Neural crest cell (in vitro differentiated cells): ENCODE measurements around the gene SNAP25. TPM values are rescaled to one million over a fixed set of nuclear protein-coding genes. Genes with fewer than 3 reads are reported as not detected.

Experiments
- DNase-seq: peaks from one replicate; pipeline ENCODE4 v3.0.0; 2021; ENCODE audit warnings: low read depth, mixed read lengths, low spot score
- H3K27ac Mint-ChIP-seq: one replicate; pipeline ENCODE4 v1.8.0; 2021; ENCODE audit warnings: mild to moderate bottlenecking, mixed read lengths; ENCODE audit not compliant: unreplicated experiment
- H3K27me3 Mint-ChIP-seq: 2 replicates; pipeline ENCODE4 v1.8.0; 2021; ENCODE audit warnings: low read depth, mild to moderate bottlenecking, mixed read lengths
- H3K36me3 Mint-ChIP-seq: 2 replicates; pipeline ENCODE4 v1.8.0; 2021; ENCODE audit warnings: low read depth, mild to moderate bottlenecking, mixed read lengths
- H3K4me1 Mint-ChIP-seq: 2 replicates; pipeline ENCODE4 v1.8.0; 2021; ENCODE audit warnings: mixed read lengths
- H3K4me3 Mint-ChIP-seq: one replicate; pipeline ENCODE4 v1.8.0; 2021; ENCODE audit warnings: mild to moderate bottlenecking, mixed read lengths
- H3K9me3 Mint-ChIP-seq: 2 replicates; pipeline ENCODE4 v1.8.0; 2021; ENCODE audit warnings: mixed read lengths
- CTCF ChIP-seq: fragments of 200-600 bp; sonication (generic); conservative IDR thresholded peaks from 2 replicates; pipeline ENCODE4 v1.5.0; 2021; ENCODE audit warnings: antibody characterized with exemption, mild to moderate bottlenecking
- total RNA-seq: library from RNA; stranded (reverse); gene quantifications from 2 replicates; pipeline ENCODE4 v1.2.1, GENCODE V29; 2021

The SNAP25 gene
- total RNA-seq, 1 donor from 2014 or later = 9.2 TPM

GRCh38 chr20:10276878-10277580 lies 58.4 kb downstream of the SNAP25 start:
- H3K27me3 Mint-ChIP-seq = no peaks in the 10 kb centered on the region
- TF ChIP-seq CTCF = no peak
- H3K4me3 Mint-ChIP-seq = no peak overlapping the region
- H3K36me3 Mint-ChIP-seq = no peaks in the 10 kb centered on the region
- no peak for DNase-seq
- H3K9me3 Mint-ChIP-seq = no peaks in the 10 kb centered on the region
- no peaks in the 10 kb centered on the region for H3K4me1 Mint-ChIP-seq
- H3K27ac Mint-ChIP-seq = no peak overlapping the region

- Mint-ChIP-seq H3K4me1 (no peaks in the 10 kb centered on the region), H3K27me3 (no peaks in the 10 kb centered on the region), H3K27ac (no peak overlapping the region), H3K9me3 (no peaks in the 10 kb centered on the region), H3K4me3 (no peak overlapping the region), H3K36me3 (no peaks in the 10 kb centered on the region)
- DNase-seq = no peak
- TF ChIP-seq CTCF = no peak
Observed at GRCh38 chr20:10277616-10278015, 59.0 kb downstream of the SNAP25 start.

GRCh38 chr20:10278412-10278811 lies 59.8 kb downstream of the SNAP25 start:
- Mint-ChIP-seq H3K36me3 (no peaks in the 10 kb centered on the region), H3K4me3 (no peak overlapping the region), H3K4me1 (no peaks in the 10 kb centered on the region), H3K27me3 (no peaks in the 10 kb centered on the region), H3K9me3 (no peaks in the 10 kb centered on the region), H3K27ac (no peak overlapping the region)
- DNase-seq = no peak
- no peak for TF ChIP-seq CTCF

DNA sequence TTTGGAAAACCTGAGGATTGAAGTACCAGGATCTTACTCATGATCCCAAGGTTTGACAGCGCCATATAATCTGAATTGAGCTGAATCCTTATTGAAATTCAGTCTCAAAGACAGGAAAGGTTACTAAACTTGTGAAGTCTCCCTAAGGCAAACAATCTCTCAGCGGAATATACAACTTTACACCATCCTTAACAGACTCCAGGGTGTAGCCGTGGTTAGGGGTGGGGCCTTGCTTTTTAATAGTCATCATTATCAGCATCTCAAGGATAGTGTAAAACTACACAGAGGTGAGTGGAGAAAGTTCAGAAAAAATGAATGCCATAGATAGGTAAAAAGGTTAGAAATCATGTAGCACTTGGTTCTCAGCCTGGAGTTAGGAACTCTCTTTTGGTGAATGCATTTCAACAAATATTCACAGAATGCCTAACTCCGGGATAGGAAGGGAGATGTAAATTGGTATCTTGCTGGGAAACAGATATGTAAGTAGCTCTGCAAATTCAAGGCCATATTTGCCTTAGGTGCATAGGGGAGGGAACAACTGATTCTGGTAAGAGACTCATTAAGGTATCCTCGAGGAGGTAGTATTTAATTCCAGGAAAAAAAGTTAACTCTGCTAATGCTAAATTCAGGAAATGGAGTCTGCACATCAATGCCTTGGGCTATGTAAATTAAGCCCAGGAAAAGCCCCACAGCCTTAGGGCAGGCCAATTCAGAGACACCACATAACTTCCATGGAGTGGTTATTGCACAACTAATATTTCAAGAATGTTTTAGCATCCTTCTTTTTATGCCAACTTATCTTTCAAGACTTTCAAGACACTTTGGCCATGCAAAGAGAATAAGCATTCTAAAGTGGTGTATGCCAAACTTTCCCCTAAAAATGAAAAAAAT lies 61.6 kb downstream of the SNAP25 start:
- TF ChIP-seq CTCF = no peak
- H3K27ac Mint-ChIP-seq = no peak overlapping the region
- no peaks in the 10 kb centered on the region for H3K27me3 Mint-ChIP-seq
- no peaks in the 10 kb centered on the region for H3K9me3 Mint-ChIP-seq
- H3K4me1 Mint-ChIP-seq = no peaks in the 10 kb centered on the region
- DNase-seq = no peak
- no peaks in the 10 kb centered on the region for H3K36me3 Mint-ChIP-seq
- no peak overlapping the region for H3K4me3 Mint-ChIP-seq

DNA sequence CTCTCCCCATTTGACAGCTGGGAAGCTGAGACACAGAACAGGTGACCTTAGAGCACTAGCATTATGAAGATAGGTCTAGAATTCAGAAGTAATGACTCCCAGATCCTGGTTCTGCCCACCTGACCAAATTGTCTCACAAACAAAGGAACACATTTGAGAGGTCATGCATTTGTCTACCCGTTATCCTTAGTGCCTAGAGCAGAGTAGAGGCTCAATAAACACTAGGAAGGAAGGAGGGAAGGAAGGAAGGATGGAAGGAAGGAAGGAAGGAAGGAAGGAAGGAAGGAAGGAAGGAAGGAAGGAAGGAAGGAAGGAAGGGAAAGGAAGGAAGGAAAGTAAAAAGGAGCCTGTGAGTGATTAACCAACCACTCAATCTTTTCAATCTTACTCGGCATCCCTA lies 63.3 kb downstream of the SNAP25 start:
- H3K9me3 Mint-ChIP-seq = peaks cover 3% of the 10 kb centered on the region

More for the DNA sequence above, 63.3 kb downstream of the SNAP25 start:
- H3K4me3 Mint-ChIP-seq = no peak overlapping the region
- no peak for TF ChIP-seq CTCF
- peak overlapping the region; percentile 68 for H3K27ac Mint-ChIP-seq
- no peaks in the 10 kb centered on the region for H3K4me1 Mint-ChIP-seq
- H3K36me3 Mint-ChIP-seq = no peaks in the 10 kb centered on the region
- no peak for DNase-seq
- H3K27me3 Mint-ChIP-seq = no peaks in the 10 kb centered on the region
